Anterior cingulate cortex (tissue), 58 donors: ENCODE measurements around the gene MRTFA.

Experiments
- DNase-seq, 58 donors: peaks; one replicate each; lab custom pipeline; 2025; lab: John Stamatoyannopoulos, UW

MRTFA gene

DNA sequence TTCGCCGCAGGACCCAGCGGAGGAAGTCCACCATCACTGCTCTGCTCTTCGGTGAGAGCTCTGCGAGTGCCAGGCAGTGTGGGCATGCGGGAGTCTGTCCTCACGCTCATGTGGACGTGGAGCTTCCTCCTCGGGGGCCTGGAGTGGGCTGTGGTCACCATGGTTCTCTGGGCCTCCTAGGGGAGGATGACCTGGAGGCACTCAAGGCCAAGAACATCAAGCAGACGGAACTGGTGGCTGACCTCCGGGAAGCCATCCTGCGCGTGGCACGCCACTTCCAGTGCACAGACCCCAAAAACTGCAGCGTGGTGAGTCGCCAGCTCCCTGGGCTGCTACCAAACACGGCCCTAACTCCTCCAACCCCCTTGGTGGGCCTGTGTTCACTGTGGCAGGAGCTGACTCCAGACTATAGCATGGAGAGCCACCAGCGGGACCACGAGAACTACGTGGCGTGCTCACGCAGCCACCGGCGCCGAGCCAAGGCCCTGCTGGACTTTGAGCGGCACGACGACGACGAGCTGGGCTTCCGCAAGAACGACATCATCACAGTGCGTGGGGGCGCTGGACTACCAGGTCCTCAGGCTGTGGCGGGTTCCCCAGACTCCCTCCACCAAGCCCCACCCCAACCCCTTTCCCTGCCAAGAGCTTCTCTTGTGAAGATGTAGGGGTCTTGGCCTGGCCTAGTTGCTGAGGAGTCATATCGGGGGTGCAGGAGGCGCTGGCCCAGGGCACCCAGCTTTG lies 229.3 kb downstream of the MRTFA start:
- no peak for DNase-seq

DNA sequence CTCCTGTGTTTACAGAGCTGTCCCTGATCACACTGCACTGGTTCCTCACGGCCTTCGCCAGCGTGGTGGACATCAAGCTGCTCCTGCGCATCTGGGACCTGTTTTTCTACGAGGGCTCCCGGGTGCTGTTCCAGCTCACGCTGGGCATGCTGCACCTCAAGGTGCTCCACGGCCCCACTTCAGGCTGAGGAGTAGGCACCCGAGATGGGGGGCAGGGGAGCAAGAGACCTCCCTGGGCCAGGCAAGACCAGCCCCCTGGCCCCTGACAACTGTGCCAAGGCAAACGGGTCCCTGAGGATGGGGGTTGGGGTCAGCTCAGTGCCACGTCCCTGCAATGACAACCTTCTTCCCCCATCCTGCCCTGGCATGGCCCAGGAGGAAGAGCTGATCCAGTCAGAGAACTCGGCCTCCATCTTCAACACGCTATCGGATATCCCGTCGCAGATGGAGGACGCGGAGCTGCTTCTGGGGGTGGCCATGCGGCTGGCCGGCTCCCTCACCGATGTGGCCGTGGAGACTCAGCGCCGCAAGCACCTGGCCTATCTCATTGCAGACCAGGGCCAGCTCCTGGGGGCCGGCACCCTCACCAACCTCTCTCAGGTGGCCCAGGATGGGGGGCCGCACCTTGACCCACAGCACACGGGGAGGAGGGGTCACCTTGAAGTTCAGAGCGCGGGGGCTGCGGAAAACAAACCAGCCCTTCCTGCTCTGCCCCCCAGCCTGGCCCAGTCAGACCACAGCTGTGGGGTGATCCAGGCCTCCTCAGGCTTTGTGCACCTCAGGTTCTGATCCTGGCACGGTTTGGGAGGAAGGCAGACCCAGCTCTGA lies 230.2 kb downstream of the MRTFA start:
- DNase-seq: no peak

DNA sequence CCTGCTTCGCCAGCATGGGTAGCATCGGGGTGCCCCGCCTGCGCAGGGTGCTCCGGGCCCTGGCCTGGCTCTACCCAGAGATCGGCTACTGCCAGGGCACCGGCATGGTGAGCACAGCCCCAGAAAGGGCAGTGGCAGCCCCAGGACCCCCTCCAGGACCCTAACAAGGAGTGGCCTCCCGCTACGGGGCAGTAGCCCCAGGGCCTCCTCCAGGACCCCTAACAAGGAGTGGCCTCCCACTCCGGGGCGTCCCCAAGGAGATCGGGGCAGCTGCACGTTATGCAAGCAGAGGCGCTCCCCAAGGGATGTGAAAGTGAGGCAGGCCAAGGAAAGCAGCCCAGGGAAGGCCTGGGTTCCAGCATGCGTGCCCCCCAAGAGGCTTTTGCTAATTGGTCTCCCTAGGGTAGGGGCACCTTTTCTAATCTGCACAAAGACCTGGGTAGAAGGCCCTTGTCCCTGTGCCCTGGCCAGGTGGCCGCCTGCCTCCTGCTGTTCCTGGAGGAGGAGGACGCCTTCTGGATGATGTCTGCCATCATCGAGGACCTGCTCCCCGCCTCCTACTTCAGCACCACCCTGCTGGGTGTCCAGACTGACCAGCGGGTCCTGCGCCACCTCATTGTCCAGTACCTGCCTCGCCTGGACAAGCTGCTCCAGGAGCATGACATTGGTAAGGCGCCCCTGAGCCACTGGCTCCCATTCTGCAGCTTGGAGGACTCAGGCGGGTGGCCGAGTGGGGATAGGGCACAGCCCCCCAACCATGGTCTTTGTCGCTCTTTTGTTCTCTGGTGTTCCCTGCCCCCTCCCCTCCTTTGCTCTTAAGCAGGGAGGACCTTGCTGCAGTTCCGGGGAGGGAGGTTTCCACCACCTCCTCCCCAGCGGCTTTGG lies 231.1 kb downstream of the MRTFA start:
- DNase-seq: no peak

DNA sequence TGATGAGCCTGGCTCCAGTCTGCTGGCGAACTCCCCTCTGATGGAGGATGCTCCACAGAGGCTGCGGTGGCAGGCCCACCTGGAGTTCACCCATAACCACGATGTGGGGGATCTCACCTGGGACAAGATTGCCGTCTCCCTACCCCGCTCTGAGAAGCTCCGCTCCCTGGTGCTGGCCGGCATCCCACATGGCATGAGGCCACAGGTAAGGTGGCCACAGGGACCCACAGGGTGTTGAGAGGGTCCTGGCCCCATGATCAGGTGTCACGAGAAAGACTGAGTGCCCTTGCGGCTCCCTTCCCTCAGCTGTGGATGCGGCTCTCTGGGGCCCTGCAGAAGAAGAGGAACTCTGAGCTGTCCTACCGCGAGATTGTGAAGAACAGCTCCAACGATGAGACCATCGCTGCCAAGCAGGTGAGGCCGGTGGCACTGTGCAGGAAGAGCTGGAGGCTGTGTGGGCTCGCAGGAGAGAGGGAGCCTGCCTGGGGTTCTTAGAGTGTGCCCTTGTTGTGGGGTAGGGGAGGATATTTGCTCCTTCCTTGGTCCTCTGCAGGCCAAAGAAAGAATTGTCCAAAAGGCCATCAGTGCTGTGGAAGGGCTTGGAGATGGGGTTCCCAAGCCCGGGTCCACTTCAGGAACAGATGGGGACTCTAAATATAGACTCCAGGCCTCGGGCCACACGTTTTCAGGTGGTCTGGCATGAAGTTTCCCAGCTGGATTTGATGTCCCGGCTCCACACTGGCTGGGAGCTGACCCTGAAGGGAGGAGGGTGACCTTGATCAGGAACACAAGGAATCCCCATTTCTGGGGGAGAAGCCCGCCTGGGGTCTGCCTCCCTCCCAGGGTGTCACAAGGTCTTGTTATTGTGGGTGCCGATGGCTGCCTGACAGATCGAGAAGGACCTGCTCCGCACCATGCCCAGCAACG lies 232.0 kb downstream of the MRTFA start:
- no peak for DNase-seq

DNA sequence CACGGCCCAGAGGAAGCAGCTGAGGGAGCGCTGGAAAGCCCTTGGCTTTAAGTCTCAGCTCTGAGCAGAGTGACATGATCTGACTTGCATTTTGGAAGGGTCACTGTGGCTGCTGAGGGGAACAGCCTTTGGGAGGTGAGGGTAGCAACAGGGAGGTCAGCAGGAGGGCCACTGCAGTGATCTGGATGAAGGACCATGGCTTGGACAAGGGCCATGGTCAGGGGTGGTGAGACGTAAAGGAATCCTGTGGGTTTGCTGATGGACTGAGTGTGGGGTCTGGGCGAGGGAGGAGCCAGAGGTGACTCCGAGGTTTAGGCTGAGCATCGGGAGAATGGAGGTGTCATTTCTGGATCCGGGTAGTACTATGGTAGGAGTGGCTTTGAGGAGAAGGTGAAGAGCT lies 232.9 kb downstream of the MRTFA start:
- no peak for DNase-seq

DNA sequence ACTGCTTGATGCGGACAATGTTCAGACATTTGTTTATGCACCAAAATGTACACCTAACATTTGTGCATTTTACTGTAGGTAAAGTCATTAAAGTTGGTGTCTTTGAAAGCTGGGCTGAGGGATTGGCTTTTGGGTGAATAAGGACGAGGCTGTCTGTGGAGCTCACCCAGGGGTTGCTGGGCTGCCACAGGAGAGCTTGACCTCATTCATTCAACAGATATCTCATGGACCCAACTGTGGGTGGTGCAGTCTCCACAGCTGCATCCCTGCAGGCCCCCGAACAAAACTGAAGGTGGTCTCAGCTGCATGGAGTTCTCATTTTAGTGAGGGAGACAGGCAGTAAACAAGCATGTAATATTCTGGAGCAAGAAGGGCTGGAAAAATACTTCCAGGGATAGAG lies 233.4 kb downstream of the MRTFA start:
- no peak for DNase-seq

DNA sequence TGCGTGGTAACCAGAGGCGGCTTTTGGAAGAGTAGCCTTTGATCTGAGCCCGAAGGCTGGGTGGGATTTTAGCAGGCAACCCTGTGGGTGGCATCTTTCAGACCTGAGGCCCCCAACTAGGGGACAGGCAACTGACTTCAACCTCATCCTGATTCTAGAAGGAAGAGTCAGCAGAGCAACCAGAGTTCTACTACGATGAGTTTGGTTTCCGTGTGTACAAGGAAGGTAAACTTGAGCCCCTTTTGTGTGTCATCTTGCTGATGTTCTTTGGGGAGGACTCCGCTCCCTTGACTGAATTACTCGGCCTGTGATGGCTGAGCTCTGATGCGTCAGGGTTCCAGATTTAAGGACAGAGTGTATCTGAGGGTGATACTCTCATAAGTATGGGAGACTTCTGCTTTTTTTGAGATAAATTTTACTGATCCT lies 234.5 kb downstream of the MRTFA start:
- no peak for DNase-seq

DNA sequence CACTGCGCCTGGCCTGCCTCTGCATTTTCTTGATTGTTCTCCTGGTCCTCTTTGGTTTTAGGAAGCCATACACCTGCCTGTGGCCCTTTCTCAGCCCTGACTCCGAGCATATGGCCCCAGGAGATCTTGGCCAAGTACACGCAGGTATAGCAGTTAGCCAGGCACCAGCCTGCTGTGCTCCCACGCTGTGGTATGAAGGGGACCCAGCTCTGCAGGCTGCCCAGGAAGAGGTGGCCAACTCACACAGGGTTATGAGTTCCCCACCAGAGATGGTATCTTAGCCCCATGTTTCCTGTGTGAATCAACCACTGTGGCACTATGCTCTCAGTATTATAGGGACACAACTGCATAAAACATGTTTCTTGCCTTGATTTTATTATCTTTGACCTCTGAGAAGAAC lies 235.0 kb downstream of the MRTFA start:
- no peak for DNase-seq

DNA sequence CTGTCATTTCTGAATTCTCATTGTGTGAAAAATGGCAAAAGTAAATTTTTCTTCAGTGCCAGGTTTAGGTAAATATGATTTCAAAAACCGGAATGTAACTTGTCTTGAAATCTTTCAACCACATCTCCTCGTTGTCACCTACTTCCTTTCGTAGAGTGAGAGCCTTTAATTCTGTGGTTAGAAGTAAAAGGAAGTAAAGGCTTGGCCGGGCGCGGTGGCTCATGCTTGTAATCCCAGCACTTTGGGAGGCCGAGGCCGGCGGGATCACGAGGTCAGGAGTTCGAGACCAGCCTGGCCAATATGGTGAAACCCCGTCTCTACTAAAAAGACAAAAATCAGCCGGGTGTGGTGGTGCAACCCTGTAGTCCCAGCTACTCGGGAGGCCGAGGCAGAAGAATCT lies 236.4 kb downstream of the MRTFA start:
- no peak for DNase-seq

DNA sequence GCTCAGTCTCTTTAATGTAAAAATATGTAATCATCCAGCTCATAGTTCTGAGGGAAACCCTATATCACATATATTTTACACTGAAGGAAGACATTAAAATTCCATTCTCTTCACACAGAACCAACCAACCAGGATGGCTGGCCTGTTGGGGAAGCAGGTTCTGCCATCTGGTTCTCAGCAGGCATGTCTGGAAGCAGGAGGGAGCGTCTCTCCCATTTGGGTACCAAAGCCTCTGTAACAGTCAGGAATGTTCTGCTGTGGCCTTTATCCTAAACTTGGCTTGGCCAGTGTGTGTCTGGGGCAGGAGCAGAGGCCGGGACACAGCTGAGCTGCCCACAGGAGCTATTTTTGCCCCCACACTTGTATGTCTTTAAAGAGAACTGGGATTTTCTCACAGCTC lies 236.9 kb downstream of the MRTFA start:
- peak in 2 of 58 donors; percentile 41 to 43 for DNase-seq

DNA sequence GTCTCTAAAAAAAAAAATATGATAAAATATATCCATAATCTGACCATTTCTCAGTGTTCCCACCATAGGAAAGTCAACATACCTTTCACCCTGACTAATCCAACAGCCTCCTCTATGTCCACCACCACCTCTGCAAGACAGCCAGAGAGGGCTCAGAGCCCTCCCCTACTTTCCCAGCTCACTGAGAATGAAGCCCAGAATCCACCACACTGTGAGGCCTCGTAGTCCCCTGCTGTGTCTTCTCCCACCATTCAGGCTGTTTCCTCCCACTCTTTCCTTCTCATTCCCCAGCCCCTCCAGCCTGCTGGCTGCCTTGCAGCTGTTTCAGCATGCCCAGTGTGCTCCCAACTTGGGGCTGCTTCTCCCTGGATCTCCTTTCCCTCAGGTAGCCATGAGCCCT lies 239.1 kb downstream of the MRTFA start:
- DNase-seq: no peak

DNA sequence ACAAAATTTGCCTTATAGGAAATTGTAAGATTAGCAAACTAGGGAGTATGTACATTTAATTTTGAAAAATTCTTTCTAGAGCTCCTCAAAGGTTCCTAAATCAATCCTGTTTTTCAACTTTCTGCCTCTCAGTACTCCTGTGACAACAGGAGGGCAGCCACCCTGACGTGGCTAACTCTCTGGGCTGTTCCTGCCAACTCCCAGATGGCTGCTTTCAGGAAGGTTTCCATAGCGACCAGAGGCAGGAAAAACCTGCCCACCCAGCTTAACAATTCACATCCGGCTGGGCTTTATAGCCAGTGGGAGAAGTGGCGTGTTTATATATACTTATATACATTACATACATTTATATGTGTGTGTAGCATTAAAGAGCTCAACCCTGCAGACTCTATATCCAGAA lies 239.6 kb downstream of the MRTFA start:
- DNase-seq: peak in 9 of 58 donors; percentile 10 to 60 (median 31)

DNA sequence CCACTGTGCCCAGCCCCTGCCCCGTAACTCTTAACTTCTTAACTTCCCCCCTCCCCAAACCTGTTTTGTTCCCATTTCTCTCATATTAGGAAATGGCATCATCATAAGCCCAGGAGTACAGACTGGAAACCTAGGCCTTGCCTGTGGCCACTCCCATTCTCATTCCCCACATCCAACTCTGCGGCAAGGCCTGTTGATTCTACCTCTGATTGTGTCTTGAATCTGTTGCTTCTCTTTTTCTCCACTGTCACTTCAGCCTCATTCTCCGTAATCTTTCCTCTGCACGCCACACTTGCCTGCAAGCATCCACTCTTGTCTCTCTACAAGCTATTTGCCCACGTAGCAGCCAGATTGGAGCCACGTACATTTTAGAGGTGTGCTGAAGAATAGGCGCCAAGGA lies 240.9 kb downstream of the MRTFA start:
- no peak for DNase-seq

DNA sequence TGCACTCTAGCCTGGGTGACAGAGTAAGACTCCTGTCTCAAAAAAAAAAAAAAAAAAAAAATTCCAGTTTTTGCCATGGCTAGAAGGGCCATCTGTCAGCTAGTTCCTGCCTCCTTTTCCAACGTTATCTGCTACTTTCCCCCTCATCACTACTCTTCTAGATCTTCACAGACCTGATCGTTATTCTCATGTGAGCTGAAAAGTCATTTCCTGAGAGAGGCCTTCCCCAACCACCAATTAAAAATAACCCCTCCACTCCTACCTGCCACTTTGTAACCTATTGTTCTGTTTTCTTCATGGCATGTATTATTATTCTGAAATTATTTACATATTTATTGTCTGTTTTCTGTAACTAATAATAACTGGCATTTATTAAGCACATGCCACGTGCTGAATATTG lies 241.9 kb downstream of the MRTFA start:
- no peak for DNase-seq

DNA sequence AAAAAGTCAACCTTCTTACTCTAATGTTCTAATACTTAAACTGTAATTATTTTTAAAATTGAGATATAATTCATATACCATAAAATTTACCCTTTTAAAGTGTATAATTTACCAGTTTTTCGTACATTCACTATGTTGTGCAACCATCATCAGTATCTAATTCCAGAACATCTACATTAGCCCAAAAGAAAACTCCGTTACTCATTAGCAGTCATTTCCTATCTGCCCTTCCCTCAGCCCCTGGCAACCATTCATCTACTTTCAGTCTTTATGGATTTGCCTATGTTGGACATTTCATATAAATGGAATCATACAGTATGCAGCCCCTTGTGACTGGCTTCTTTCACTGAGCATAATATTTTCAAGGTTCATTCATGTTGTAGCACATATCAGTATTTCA lies 243.9 kb downstream of the MRTFA start:
- no peak for DNase-seq

DNA sequence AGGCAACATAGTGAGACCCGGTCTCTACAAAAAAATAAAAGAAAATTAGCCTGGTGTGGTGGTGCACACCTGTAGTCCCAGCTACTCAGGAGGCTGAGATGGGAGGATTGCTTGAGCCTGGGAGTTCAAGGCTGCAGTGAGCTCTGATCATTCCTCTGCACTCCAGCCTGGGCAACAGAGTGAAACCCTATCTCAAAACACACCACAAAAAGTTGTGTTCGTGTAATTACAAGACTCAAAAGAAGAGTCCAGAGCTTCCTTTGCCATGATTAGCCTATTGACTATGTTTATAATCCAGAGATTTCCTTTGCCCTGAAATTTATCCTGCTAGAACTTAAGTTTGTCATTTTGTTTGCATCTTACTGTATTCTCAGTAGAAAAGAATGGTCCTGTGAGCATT lies 245.1 kb downstream of the MRTFA start:
- DNase-seq: no peak

DNA sequence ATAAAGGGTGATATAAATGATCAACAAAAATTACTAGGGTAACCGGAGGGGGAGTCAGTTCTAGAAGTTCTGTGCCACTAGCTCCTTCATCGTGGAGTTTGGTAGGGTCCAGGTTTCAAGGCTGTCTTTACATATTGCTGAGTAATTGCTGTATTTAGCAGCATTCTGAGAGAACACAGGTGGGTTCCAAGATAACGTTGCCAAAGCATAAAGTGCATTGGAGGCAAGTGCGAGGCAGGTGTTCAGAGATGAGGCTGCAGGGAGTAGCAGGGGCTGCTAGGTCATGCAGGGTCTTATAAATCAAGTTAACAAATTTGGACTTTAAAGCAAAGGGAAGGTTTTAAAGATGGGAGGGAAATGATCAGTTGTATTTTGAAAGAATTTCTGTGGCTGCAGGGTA lies 248.3 kb downstream of the MRTFA start:
- DNase-seq: no peak

DNA sequence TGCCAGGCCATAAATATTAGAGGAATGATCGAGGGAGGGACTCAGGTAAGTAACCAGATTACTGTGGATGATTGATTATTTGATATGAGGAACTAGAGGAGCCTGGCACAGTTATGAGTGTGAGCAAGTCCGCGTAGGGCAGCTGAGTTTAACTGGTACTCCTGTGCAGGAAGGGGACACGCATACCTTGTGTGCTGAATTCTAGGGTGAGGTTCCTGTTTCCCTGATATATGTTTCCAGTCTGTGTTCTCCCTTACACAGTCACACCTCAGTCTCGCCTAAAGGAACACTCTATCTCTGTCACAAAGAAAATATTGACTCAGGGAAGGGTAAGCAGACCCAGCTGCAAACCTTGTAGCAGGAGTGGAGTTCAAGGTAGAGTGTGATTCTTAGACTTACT lies 248.8 kb downstream of the MRTFA start:
- no peak for DNase-seq

DNA sequence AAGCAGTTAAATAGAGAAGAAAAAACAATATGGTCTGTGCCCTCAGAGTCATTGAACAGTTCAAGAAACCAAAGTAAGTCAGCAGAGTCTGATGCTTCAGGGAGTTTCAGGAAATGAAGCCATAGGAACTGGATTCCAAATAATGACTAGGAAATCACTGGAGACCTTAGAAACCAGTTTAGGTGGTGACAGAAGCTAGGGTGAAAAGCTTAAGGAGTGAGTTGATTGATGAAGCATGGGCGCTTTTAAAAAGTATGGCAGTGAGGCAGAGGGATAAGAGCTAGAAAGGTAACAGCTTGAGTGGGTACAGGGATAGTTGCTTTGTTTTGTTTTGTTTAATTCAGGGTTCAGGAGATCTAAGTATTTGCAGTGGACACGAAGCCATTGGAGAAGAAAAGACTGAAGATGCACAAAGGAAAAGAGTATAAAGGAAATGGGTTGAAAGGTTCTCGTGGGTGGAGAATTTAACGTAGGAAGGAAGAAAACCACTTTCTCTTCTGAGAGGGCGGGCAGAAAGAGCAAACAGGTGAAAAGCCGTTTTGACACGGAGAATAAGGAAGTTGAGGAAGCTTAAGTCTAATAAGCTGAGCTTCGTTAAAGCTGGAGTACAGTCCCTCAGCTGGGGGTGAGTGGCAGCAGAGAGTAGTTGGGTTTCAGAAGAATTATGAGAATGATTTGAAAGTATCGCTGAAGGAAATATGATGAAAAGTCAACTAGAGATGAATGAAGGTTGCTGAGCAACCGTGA lies 251.3 kb downstream of the MRTFA start:
- no peak for DNase-seq
